Measurements from ENCODE around the gene COQ10A. TPM values are rescaled to one million over a fixed set of nuclear protein-coding genes. Genes with fewer than 3 reads are reported as not detected.

COQ10A gene
- total and polyA plus RNA-seq, 9 of the 15 experiments (the other 6 are each of a cell fraction or from before 2014, with no cell fraction given) = 3.1 to 26.4 (median 12.7) TPM

GRCh38 chr12:56224102-56224701 is 42.5 kb upstream of the COQ10A start, which contains the start of gene NABP2 (continued):
- TF ChIP-seq, protein P1, sequence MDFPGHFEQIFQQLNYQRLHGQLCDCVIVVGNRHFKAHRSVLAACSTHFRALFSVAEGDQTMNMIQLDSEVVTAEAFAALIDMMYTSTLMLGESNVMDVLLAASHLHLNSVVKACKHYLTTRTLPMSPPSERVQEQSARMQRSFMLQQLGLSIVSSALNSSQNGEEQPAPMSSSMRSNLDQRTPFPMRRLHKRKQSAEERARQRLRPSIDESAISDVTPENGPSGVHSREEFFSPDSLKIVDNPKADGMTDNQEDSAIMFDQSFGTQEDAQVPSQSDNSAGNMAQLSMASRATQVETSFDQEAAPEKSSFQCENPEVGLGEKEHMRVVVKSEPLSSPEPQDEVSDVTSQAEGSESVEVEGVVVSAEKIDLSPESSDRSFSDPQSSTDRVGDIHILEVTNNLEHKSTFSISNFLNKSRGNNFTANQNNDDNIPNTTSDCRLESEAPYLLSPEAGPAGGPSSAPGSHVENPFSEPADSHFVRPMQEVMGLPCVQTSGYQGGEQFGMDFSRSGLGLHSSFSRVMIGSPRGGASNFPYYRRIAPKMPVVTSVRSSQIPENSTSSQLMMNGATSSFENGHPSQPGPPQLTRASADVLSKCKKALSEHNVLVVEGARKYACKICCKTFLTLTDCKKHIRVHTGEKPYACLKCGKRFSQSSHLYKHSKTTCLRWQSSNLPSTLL (IDR thresholded peaks at IDR 0.05) = no peak
- TF ChIP-seq YY1 (IDR thresholded peaks at IDR 0.05; ENCODE audit: borderline replicate concordance in 1 of 3, control insufficient read depth in 1 of 3, extremely low read depth in 1 of 3, insufficient read depth in 3 of 3, insufficient read length in 1 of 3, insufficient replicate concordance in 2 of 3, low read depth in 1 of 3, low read length in 2 of 3) = peak in 2 of 3 experiments; percentile 74 to 80
- TF ChIP-seq FOS (IDR thresholded peaks at IDR 0.05; ENCODE audit: extremely low read depth, insufficient read length) = peak; percentile 86
- TF ChIP-seq L3MBTL2 (IDR thresholded peaks at IDR 0.05) = peak; percentile 93
- TF ChIP-seq NR2C2 (CRISPR knock-in tag; IDR thresholded peaks at IDR 0.05) = no peak; the same call in 1 of the 2 replicates
- TF ChIP-seq NR2C2 (tag; IDR thresholded peaks at IDR 0.05) = peak; percentile 58; the same call in 1 of the 2 replicates
- TF ChIP-seq, protein P2, sequence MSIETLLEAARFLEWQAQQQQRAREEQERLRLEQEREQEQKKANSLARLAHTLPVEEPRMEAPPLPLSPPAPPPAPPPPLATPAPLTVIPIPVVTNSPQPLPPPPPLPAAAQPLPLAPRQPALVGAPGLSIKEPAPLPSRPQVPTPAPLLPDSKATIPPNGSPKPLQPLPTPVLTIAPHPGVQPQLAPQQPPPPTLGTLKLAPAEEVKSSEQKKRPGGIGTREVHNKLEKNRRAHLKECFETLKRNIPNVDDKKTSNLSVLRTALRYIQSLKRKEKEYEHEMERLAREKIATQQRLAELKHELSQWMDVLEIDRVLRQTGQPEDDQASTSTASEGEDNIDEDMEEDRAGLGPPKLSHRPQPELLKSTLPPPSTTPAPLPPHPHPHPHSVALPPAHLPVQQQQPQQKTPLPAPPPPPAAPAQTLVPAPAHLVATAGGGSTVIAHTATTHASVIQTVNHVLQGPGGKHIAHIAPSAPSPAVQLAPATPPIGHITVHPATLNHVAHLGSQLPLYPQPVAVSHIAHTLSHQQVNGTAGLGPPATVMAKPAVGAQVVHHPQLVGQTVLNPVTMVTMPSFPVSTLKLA (conservative IDR thresholded peaks at IDR 0.05) = peak; percentile 88 to 94
- 0 out of 2 replicates have a peak, but pooled peaks have one; percentile 38 for TF ChIP-seq ZNF431 (CRISPR knock-in tag; IDR thresholded peaks at IDR 0.05)
- TF ChIP-seq, protein P3, sequence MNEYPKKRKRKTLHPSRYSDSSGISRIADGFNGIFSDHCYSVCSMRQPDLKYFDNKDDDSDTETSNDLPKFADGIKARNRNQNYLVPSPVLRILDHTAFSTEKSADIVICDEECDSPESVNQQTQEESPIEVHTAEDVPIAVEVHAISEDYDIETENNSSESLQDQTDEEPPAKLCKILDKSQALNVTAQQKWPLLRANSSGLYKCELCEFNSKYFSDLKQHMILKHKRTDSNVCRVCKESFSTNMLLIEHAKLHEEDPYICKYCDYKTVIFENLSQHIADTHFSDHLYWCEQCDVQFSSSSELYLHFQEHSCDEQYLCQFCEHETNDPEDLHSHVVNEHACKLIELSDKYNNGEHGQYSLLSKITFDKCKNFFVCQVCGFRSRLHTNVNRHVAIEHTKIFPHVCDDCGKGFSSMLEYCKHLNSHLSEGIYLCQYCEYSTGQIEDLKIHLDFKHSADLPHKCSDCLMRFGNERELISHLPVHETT (CRISPR knock-in tag; conservative IDR thresholded peaks at IDR 0.05 in 1 of 2, IDR thresholded peaks at IDR 0.05 in 1 of 2) = peak in 1 of 2 experiments; percentile 67; a peak in 1 of 4 replicates
- peak; percentile 62; the same call in 1 of the 2 replicates for TF ChIP-seq CBX1 (IDR thresholded peaks at IDR 0.05; ENCODE audit: low read depth)
- TF ChIP-seq MBD2 (IDR thresholded peaks at IDR 0.05; ENCODE audit: borderline replicate concordance, low read depth) = peak; percentile 89
- TF ChIP-seq ZNF253 (CRISPR knock-in tag; conservative IDR thresholded peaks at IDR 0.05) = no peak
- TF ChIP-seq KDM5B (IDR thresholded peaks at IDR 0.05; ENCODE audit: insufficient replicate concordance, low read depth, low read length) = peak; percentile 40
- peak; percentile 80 for TF ChIP-seq C11orf30 (IDR thresholded peaks at IDR 0.05; ENCODE audit: low read depth)
- TF ChIP-seq MEF2A (IDR thresholded peaks at IDR 0.05; ENCODE audit: control insufficient read depth, low read depth, low read length) = no peak
- TF ChIP-seq, protein P4, sequence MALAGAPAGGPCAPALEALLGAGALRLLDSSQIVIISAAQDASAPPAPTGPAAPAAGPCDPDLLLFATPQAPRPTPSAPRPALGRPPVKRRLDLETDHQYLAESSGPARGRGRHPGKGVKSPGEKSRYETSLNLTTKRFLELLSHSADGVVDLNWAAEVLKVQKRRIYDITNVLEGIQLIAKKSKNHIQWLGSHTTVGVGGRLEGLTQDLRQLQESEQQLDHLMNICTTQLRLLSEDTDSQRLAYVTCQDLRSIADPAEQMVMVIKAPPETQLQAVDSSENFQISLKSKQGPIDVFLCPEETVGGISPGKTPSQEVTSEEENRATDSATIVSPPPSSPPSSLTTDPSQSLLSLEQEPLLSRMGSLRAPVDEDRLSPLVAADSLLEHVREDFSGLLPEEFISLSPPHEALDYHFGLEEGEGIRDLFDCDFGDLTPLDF (CRISPR knock-in tag; IDR thresholded peaks at IDR 0.05) = peak; percentile 95
- peak; percentile 66 for TF ChIP-seq ZFX (CRISPR knock-in tag; IDR thresholded peaks at IDR 0.05)
- no peak for TF ChIP-seq KAT8 (IDR thresholded peaks at IDR 0.05; ENCODE audit: low read depth)
- TF ChIP-seq RBBP5 (IDR thresholded peaks at IDR 0.05; ENCODE audit: borderline replicate concordance, insufficient read depth, low read length, poor library complexity, severe bottlenecking) = peak; percentile 76
- TF ChIP-seq EP400 (IDR thresholded peaks at IDR 0.05) = peak; percentile 89
- peak; percentile 65; the same call in 1 of the 2 replicates for TF ChIP-seq CHD2 (IDR thresholded peaks at IDR 0.05; ENCODE audit: low read depth, low read length)

All from K562 (cell line).